ENCODE data around the gene FALEC.

DNA sequence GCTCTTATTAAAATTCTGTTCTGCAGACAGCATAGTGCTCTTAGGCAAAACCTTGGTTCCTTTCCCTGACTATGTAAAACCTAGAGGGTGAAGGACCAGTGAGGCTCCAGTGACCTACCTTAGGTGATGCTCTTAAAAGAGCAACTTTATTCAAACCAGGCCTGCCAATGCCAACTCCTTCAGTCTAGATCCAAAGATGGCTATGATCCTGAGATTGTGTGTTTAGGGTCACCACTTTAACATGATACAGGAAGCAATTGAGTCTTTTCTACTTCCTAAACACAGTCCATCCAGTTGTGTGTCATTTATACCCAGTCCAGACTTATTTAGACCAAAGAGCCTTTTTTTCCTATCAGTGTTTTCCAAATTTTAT, 53.0 kb downstream of the FALEC start:
- no peak for TF ChIP-seq CTCF (conservative IDR thresholded peaks at IDR 0.05)
- no peak for TF ChIP-seq ZFX (IDR thresholded peaks at IDR 0.05)
